GM04503 (cell line): Measurements from ENCODE around the gene ARHGEF4.

Source experiments
- DNase-seq: peaks from one replicate; pipeline ENCODE4 v3.0.0-alpha.2; 2012; ENCODE audit warnings: low read depth

Gene ARHGEF4, protein sequence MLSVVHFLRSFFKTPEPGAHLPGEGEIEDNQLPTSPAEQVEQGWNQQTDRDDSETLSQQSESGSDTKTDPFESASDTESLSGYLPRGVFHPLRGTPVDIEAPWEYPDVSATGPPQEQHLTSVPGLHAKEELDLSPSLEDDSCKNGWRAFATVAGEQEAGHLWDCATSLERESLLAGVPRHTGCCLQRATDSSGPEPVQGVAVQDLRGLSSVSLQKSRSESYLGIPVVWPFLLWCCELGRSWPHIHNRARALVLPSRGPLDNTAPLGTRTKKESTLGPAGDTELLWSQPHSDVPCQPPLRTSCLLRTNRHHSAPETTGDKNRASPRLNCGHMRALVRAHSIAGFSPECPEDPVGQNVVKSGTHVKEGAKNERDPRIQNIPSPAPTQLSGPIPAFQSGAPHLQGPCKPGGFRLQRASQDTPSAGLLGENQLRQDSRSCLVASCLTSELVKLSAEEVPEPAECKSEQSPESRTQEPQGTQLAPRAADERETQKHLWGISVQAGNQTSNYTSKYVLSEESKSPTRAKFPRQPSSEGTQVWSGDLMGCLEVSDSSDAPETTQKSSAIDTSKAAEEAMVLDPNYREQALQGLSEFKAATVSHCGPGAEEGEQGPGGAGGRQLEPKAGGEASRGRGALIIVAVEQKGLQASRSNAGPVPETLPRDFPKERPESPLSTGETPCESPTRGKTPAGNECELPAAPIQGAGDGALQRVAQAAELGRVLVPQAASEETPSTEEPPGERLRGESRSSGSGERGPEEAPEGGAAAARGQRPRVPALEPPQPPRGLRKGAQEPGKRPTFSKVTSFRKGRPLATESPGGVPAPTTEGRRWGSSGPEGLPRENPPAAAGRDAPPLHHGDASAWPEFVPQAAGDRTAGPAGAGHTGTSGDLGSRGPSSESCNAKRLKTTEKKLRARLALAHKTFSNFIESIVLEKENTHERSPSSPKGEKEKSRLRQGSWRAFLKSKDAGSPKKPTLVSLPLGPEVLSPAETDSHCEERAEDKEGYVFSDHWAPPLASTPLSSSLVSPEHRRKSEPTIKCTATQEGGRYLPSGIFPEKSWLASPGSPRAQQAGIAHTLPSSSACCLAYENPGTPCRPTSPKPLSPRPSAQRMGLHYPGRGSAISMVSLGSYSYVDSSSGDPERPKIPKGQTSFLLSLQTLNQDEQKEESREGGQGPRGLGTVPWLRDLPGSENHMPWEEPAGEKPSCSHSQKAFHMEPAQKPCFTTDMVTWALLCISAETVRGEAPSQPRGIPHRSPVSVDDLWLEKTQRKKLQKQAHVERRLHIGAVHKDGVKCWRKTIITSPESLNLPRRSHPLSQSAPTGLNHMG (N-terminal part only)

GRCh38 chr2:130836501-130837174 lies at the start of gene ARHGEF4:
ARHGEF4 (plus strand) TSS chr2:130836914; CDS start chr2:130836954, 40 bp downstream.
- DNase-seq: no peak

DNA sequence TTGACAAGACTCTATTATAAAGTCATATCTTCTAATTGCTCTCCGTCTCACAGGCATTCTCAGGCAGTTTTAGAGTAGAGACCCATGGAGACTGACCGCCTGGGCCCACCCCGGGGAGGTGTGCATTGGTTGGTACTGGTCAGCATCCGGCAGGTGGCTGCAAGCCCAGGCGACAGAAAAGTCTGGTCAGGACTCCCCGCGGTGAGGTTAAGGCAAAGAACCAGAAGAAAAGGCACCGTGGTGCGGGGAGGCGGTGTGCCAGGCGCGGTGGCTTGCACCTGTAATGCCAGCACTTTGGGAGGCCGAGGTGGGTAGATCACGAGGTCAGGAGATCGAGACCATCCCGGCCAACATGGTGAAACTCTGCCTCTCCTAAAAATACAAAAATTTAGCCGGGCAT lies 48.9 kb upstream of the ARHGEF4 start:
- no peak for DNase-seq

GRCh38 chr2:130790312-130790711 lies 46.4 kb upstream of the ARHGEF4 start:
- DNase-seq: no peak

DNA sequence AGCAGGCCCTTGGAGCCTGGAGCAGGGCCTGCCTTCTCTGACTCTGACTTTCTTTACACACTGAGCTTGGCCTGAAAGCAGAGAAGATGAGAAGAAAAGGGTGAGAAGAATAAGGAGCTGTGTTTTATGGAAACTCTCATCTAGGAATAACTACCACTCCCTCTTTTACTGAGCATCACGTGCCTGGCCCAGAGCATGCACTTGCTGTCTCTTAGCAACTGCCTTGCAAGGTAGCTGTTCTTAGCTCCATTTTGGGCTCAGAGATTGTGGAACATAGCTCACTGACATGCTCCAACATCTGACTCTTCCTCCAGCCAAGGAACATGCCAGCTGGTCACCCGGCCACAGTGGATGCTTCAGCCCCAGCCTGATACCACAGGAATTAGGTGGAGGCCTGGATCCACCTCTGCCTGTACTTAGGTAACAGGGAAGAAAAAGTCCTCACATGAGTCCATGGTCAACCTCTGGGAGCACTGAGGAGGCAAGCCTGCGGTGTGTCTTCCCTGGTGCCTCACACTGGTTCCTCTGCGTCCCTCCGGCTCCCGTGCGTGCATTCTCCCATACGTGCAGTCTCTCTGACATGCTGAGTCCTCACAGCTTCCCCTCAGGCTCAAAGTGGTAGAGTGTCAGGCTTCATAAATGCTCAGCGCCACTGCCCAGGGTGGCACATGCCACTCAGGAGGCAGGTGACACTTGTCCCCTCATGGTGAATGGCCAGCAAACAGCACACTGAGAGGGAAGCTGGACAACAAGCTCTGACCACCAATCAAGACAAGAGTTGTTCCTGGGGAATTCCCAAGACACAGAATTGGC lies 45.7 kb upstream of the ARHGEF4 start:
- no peak for DNase-seq

DNA sequence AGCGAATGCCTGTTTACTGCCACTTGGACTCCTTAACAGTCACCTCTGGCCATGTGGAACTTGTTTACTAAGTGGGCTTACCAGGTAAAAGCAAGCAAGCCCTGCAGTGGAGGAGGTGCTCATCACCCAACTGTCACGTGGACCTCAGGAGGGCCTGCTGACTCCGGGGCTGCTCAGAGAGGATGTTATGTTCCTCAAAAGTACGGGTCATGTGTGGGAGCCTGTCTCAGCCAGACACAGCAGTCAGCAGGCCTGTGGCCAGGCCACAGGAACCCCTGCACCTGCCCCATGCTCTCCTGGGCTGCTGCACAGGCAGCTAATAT lies 45.1 kb upstream of the ARHGEF4 start:
- DNase-seq: no peak

GRCh38 chr2:130795431-130795830 lies 41.3 kb upstream of the ARHGEF4 start:
- no peak for DNase-seq

DNA sequence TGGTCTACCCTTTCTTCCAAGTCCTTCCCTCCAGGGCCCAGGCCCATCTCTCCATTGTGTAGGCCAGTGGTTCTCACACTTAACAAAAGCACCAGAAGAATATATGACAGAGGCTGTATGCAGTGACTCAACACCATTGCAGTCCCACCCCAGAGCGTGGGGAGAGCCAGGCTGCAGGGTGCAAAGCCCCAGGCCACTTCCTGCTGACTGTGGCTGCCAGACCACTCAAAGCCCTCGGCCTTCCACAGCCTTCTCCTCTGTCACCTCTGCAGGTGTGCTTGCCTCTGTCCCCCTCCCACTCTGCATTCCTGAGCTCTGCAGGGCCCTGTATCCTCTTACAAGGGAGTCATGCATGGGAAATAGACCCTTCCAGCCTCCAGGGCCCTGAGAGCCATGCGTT lies 40.4 kb upstream of the ARHGEF4 start:
- no peak for DNase-seq

GRCh38 chr2:130797493-130798435 lies 39.0 kb upstream of the ARHGEF4 start:
- DNase-seq: peak; percentile 30

DNA sequence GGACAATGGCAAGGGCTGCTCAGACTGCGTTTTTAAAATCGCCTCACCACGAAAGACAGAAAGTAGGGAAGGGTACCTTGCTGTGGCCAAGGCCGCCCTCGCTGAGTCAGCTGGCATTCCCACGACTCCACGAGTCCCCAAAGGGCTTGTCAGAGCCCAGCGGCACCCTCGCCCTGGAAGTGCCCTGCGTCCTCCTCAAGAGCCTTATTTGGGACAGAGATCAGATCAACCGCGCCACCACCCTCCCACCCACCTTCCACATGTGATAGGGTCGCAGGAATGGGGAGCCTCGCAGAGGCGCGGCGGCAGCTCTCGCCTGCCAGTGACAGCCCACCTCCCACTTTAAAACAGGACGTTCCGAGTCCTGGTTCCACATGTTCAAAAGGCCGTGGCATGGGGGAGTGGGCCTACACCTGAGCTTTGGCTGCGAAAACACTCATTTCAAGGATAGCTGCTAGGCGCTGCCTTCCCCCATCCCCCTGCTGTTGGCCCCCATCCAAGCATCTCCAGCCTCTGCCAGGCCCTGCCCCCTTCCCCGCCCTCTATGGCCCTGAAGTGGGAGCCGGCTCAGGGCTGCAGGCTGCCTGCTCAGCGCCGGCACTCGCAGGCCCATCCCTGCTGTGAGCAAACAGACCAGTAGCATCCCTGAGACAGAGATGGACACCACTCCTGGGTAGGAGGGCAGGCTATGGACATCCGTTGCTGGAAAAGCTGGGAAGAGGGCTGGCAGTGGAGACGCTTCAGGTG lies 38.1 kb upstream of the ARHGEF4 start:
- DNase-seq: no peak

DNA sequence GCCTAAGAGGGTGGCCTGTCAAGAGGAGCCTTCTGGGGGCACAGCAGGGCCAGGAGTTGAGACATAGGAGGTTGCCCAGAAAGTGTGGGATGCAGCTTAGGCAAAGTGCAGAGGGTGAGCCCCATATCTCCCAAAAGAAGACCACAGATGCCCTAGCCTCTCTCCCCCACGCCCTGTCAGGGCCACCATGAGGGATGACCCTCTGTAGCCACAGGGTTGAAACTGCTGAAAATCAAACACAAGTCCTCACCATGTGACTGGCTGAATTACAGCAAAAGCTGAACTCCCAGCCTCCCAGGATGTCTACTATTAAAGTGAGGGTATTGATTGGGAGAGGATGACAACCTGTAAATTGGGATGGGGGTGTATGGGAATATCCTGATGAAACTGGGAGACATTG lies 37.4 kb upstream of the ARHGEF4 start:
- DNase-seq: no peak

GRCh38 chr2:130805613-130806012 lies 31.1 kb upstream of the ARHGEF4 start:
- no peak for DNase-seq

- DNase-seq: no peak
Observed at GRCh38 chr2:130806370-130806769, 30.3 kb upstream of the ARHGEF4 start.

DNA sequence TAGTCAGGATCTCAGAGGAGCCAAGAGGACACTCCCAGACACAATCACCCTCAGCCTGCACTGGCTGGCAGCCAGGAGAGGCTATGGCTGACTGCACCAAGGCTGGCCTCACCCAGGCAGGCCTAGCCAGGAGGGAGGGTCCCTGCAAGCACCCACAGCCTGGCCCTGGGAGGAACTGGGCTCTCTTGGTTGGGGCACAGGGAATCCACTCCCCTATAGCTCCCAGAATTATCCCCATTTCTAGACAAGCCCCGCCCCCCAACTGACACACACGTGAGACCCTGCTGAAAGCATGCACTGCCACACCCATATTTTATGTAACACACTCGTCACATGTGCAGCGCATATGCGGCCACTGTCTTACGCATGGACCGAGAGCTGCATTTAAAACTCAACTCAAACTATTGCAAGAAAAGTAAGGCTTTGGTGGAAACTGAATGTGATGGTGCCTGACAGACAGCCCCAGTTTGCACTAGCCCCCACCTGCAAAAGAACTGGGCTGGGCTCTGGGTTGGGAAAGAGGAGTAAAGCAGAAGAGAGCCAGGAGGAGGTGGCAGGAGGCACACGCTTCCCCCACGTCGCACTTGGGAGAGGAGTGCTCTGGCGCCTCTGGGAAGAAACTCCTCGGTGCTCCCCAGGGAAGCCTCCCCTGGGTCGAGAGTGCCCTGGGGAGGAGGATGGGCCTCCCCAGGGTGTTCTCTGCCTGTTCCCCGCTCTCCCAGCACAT lies 28.9 kb upstream of the ARHGEF4 start:
- no peak for DNase-seq

GRCh38 chr2:130808482-130809268 lies 28.0 kb upstream of the ARHGEF4 start:
- no peak for DNase-seq

GRCh38 chr2:130810490-130810889 lies 26.2 kb upstream of the ARHGEF4 start:
- DNase-seq: no peak

DNA sequence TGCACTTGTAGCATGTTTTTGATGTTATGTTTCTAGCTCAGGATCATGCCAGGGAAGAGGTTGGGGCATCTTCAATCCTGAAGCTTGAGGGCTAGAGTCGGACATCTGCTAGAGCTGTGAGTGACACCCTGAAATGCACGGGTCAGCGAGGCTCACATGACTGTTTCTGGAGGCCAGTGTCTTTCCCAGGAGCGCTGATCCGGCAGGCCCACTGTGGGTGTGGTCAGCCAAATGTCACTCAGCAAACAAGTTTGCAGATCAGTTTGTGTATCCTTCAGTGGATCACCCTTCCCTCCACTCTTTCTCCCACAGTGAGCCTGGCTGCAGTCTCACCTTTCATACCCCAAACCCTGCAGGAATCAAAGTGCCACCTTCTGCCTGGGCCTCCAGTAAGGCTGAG lies 23.0 kb upstream of the ARHGEF4 start:
- no peak for DNase-seq

- DNase-seq: no peak
Observed at GRCh38 chr2:130814931-130815680, 21.6 kb upstream of the ARHGEF4 start.
